Posterior vena cava (tissue), 2 donors: ENCODE measurements around the gene GPC3. TPM values are rescaled to one million over a fixed set of nuclear protein-coding genes. Genes with fewer than 3 reads are reported as not detected.
"Not testable (repeated sequence)": the region's sequence is repeated elsewhere in the genome, so short reads cannot be mapped to it uniquely, and the experiment has no call there.

Source experiments
- DNase-seq: peaks from one replicate; pipeline ENCODE4 v3.0.0-alpha.2; 2020; ENCODE audit warnings: low spot score
- intact Hi-C, 2 donors: fragments of 100-400 bp; cut with DNase I; formaldehyde crosslinking; loops; one replicate each; pipeline versions ENCODE4 v1.14.1 to v1.14.2; 2022 to 2023
- total RNA-seq, 2 donors: library from RNA; stranded (reverse); fragmentation: NEBNext Ultra II Directional; extraction: Animal tissue kit (Norgen Biotek cat#: 25700); gene quantifications; one replicate each; pipeline ENCODE4 v1.2.1, GENCODE V29; 2021
- donor health status: DM: yes; HTN: yes; CAD: no.
- donor health status: DM: yes; HTN: yes; CAD: no.

The GPC3 gene
- total RNA-seq, 2 donors from 2014 or later = 11.3 to 13.5 TPM

DNA sequence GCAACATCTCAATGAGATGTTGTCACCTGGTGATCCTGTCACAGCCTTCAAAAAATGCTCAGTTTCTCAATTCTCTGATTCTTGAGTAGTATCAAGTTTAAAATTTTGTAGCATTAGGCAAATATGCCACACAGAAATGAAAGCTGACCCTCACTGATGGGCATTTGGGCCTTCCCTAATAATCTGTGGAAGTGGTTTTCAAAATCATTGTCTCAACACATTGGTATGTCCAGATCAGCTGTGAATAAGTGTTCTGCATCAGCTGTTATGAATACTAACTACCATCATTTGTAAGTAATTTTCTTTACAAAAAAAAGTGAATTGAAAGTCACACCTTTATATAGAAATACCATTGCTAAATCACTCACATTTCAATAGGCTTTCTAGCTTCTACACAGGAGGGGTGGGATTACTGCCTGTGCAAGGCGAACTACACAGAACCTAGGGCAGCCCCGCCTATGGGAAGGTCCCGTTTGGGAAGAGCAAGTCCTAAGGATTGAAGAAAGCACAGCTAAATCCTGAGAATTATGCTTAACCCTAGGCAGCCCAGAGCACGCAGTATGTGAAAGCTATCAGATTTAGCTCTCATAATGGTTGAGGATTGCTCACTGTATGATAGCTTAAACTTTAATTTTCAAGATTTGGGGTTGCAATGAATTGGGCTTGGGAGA is 73.4 kb downstream of the GPC3 start:
- intact Hi-C loops = no loop called here
- DNase-seq = no peak

GRCh38 chrX:133910539-133910938 is 74.9 kb downstream of the GPC3 start:
- DNase-seq = no peak

DNA sequence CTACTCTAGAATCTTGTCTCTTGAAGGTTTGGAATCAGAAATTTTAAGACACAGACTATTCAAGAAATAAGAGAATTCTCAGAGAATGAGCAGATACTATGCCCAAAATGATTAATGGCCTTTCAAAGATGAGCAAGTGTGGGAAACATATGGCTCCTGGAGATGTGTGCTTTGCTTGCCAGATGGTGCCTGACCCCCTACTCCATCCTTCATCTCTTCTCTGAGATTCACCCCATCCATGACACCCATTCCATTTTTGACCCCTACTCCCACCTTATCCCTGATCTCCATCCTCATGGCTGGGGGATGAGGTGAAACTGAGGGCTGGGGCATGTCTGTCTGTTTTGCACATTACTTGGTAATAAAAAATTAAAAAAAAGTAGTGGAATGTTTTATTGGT is 75.5 kb downstream of the GPC3 start:
- no peak for DNase-seq
- intact Hi-C loops = no loop called here

More at GRCh38 chrX:133910539-133910938, 74.9 kb downstream of the GPC3 start:
- intact Hi-C loops = no loop called here

GRCh38 chrX:133908223-133908955 is 77.0 kb downstream of the GPC3 start:
- DNase-seq = no peak
- intact Hi-C loops = no loop called here

- no peak for DNase-seq
- intact Hi-C loops = no loop called here
These were observed 77.8 kb downstream of the GPC3 start for GRCh38 chrX:133907606-133908005.

DNA sequence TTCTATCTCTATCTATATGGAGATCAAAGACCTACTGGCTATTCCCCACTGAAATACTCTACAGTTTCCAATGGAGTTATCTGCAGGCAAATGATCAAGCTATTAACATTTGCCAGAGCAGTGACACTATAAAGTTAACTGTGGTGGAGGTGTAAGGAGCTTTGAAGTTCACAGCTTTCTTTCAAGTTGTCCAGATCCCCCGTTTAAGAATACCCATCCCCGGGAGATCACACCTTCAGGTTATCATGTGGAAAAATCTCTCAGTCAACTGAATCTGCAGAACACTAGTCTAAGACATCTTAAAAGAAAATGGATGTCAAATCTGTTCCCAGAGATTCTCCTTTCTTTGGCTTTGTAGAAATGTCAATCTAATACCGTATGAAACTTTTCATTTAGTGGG is 80.1 kb downstream of the GPC3 start:
- intact Hi-C loops = no loop called here
- DNase-seq = no peak

DNA sequence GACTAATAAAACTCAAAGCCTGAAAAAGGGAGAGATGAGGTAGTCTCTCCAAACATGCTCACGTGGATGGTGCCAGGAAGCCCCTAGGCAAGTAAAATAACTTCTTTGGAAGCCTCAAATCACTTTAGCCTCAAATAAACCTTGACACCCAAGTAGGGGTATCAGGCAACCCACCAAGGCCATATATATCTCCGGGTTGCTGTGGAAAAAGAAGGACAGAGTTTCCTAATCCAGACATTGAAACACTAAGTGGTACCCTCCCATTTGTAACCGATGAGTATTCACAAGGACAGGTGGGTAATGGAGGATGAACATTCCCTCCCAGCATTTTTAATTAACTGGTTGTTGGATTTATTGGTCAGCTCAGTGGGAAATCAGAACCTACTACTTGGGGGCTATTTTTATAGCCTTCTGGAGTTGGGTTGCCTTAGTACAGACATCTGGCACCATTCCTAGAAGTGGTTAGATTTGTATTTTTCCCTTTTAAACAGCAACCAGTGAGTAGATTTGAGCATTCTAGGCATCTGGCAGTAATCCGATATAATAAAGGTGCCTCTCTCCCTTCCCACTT is 87.7 kb downstream of the GPC3 start:
- intact Hi-C loops = no loop called here
- DNase-seq = no peak

DNA sequence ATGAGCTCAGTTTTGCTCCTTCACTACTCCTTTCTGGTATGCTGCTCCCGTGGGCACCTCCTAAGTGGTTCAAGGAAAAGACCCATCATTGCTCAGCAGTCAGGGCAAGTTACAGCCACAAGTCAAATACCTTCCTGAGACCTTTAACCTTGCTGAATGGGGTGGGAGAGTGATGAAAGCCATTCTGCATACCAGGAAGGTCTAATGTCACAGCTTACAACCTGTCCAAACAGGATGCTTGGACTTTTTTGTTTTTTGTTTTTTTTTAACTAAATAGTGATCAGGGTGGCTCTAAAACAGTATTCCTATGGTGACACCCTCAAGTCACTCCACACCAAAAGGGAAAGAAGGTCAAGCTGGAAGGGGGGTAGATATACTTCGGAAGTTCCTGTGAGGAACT is 93.1 kb downstream of the GPC3 start:
- intact Hi-C loops = no loop called here

GRCh38 chrX:133888984-133889383 is 96.4 kb downstream of the GPC3 start:
- intact Hi-C loops = no loop called here
- DNase-seq = no peak

More for the DNA sequence above, 93.1 kb downstream of the GPC3 start:
- DNase-seq = no peak

DNA sequence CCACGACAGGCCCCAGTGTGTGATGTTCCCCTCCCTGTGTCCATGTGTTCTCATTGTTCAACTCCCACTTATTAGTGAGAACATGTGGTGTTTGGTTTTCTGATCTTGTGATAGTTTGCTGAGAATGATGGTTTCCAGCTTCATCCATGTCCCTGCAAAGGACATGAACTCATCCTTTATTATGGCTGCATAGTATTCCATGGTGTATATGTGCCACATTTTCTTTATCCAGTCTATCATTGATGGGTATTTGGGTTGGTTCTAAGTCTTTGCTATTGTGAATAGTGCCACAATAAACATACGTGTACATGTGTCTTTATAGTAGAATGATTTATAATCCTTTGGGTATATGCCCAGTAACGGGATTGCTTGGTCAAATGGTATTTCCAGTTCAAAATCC is 97.3 kb downstream of the GPC3 start:
- DNase-seq, intact Hi-C loops: not testable (repeated sequence)

GRCh38 chrX:133884430-133885394 is 100.7 kb downstream of the GPC3 start:
- no peak for DNase-seq
- intact Hi-C loops = no loop called here

DNA sequence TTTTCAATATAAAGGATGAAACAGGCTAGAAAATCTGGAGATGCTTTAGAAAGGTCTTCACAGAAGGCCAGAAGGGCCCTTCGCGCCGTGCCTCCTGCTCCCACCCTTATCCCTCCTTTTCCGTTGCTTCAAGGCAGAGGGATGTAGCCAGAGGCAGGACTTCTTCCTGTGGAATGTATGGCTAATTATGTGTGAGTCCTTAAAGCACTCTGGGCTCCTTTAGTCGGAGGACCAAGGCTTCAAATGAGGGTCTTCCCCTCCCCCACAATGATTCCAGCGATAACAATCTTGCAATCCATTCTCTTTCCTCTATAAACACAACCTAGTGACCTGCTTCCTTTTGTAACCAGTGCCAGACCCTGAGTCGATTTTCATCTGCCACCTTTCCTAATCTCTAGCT is 103.5 kb downstream of the GPC3 start:
- intact Hi-C loops = no loop called here
- no peak for DNase-seq

GRCh38 chrX:133881007-133881406 is 104.4 kb downstream of the GPC3 start:
- intact Hi-C loops = no loop called here
- DNase-seq = no peak

DNA sequence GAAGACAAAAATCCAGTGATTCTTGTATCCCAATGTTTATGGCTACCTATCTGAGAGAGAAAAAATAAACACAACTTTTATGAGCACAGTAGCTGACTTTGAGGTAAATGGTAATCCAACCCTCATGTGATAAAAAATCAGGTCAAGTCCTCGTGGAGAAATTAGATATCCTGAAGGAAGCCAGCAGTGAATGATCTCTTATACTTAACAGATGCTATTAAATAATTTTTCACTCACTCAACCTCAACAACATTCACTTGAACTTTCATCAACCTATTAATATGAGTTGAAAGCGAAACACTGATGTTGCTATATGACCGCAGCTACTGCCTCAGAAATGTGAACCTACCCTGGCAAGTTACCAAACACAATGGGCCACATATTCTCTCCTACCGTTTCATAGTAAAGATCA is 105.4 kb downstream of the GPC3 start:
- no peak for DNase-seq
- intact Hi-C loops = no loop called here

- intact Hi-C loops = no loop called here
- DNase-seq = no peak
These were observed 106.7 kb downstream of the GPC3 start for GRCh38 chrX:133878710-133879109.

GRCh38 chrX:133876646-133877045 is 108.7 kb downstream of the GPC3 start:
- intact Hi-C loops = no loop called here
- DNase-seq = no peak

DNA sequence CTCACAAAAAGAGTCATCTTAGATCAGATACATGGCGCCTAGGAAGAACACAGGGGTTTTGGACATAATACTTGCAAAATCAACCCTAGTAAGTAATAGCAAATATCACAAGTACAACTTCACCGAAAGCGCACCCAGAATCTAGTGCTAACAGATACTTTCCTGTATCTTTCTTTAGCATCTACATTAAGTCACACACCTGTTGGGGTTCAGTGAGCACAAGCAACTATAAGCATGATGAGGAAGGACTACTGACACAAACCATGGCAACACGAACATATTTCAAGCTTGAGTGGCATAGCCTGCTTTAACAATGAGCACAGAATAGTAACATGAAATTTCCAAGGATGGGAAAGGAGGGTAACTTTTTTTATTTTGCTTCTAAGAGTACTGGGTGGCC is 116.1 kb downstream of the GPC3 start:
- intact Hi-C loops = no loop called here
- no peak for DNase-seq

- no peak for DNase-seq
These were observed 116.7 kb downstream of the GPC3 start for GRCh38 chrX:133868682-133869081.

DNA sequence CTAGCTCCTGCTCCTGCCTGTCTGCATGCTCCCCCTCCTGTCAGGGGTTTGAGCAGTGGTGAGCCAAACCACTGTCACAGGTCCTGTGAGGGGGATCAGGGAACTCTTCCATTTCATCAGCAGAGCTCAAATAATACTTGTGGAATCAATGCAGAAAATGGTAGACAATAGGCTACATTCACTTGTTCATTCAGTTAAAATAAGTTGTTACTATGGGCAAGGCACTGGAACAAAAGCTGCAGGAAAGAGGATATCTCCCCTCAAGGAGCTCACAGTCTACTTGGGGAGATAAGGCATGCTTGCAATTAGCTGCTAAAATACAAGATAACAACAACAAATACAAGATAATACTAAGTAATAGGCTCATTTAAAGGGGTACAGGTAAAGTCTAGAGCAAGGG is 117.1 kb downstream of the GPC3 start:
- intact Hi-C loops = no loop called here
- DNase-seq = no peak

More at GRCh38 chrX:133868682-133869081, 116.7 kb downstream of the GPC3 start:
- intact Hi-C loops = no loop called here
